ENCODE results near the gene SLC1A6. TPM values are rescaled to one million over a fixed set of nuclear protein-coding genes. Genes with fewer than 3 reads are reported as not detected.

The SLC1A6 gene
- polyA plus RNA-seq, 1 experiment: not detected

GRCh38 chr19:14916848-14917247 lies 62.8 kb downstream of the SLC1A6 start:
- no peak for TF ChIP-seq CTCF (IDR thresholded peaks at IDR 0.05; ENCODE audit: insufficient read depth, low read depth, low read length)
- ChIA-PET CTCF (interaction anchor here (1.0 kb wide), 1 partner anchor 27 kb away, joined by 3 read pairs; no protein-coding TSS in a partner anchor), POLR2A (no interaction called here)
- Histone ChIP-seq H3K27me3 (ENCODE audit: control insufficient read depth, insufficient read depth, low read length) (no peaks in the 10 kb centered on the region), H3K4me3 (ENCODE audit: low read depth, low read length) (no peak overlapping the region), H3K36me3 (ENCODE audit: control insufficient read depth, insufficient read depth, low read length) (no peaks in the 10 kb centered on the region)
- no peak for DNase-seq (ENCODE audit: low read depth)

- CTCF ChIA-PET: no interaction called here
- TF ChIP-seq CTCF (IDR thresholded peaks at IDR 0.05; ENCODE audit: insufficient read depth, low read depth, low read length): no peak
- Histone ChIP-seq H3K4me3 (ENCODE audit: low read depth, low read length) (no peak overlapping the region), H3K27me3 (ENCODE audit: control insufficient read depth, insufficient read depth, low read length) (no peaks in the 10 kb centered on the region), H3K36me3 (ENCODE audit: control insufficient read depth, insufficient read depth, low read length) (no peaks in the 10 kb centered on the region)
- POLR2A ChIA-PET: no interaction called here
- no peak for DNase-seq (ENCODE audit: low read depth)
Measured at GRCh38 chr19:14915116-14915515, 64.5 kb downstream of the SLC1A6 start.

GRCh38 chr19:14906711-14907110 lies 73.0 kb downstream of the SLC1A6 start:
- no peaks in the 10 kb centered on the region for H3K27me3 ChIP-seq (ENCODE audit: control insufficient read depth, insufficient read depth, low read length)
- no peaks in the 10 kb centered on the region for H3K36me3 ChIP-seq (ENCODE audit: control insufficient read depth, insufficient read depth, low read length)
- POLR2A ChIA-PET: no interaction called here
- CTCF ChIA-PET: no interaction called here
- DNase-seq (ENCODE audit: low read depth): no peak
- TF ChIP-seq CTCF (IDR thresholded peaks at IDR 0.05; ENCODE audit: insufficient read depth, low read depth, low read length): no peak
- no peak overlapping the region for H3K4me3 ChIP-seq (ENCODE audit: low read depth, low read length)

GRCh38 chr19:14901675-14902260 lies 77.9 kb downstream of the SLC1A6 start:
- no peaks in the 10 kb centered on the region for H3K27me3 ChIP-seq (ENCODE audit: control insufficient read depth, insufficient read depth, low read length)
- CTCF ChIA-PET: interaction anchor here (1.0 kb wide), 1 partner anchor 13 kb away, joined by 3 read pairs; no protein-coding TSS in a partner anchor
- H3K4me3 ChIP-seq (ENCODE audit: low read depth, low read length): no peak overlapping the region
- POLR2A ChIA-PET: no interaction called here
- no peak for DNase-seq (ENCODE audit: low read depth)
- no peak for TF ChIP-seq CTCF (IDR thresholded peaks at IDR 0.05; ENCODE audit: insufficient read depth, low read depth, low read length)
- H3K36me3 ChIP-seq (ENCODE audit: control insufficient read depth, insufficient read depth, low read length): no peaks in the 10 kb centered on the region

Other genes with a start within 250 kb of the SLC1A6 start
- 0.15 and 0.72 TPM in 2 replicates for gene ADGRE2, start 201.3 kb downstream of the SLC1A6 start, polyA plus RNA-seq (2011; rRNA removed)
- gene OR7A5, start 144.7 kb downstream of the SLC1A6 start, polyA plus RNA-seq (2011; rRNA removed): not detected in 2 replicates
- gene OR7C1, start 144.7 kb downstream of the SLC1A6 start, polyA plus RNA-seq (2011; rRNA removed): not detected in 2 replicates
- gene OR7A10, start 130.9 kb downstream of the SLC1A6 start, polyA plus RNA-seq (2011; rRNA removed): not detected in 2 replicates
- gene OR7A17, start 93.7 kb downstream of the SLC1A6 start, polyA plus RNA-seq (2011; rRNA removed): not detected in 2 replicates
- not detected in 2 replicates for gene OR7C2, start 38.4 kb downstream of the SLC1A6 start, polyA plus RNA-seq (2011; rRNA removed)
- not detected in 2 replicates for gene CASP14, start 69.6 kb upstream of the SLC1A6 start, polyA plus RNA-seq (2011; rRNA removed)
- not detected in 2 replicates for gene OR1I1, start 102.3 kb upstream of the SLC1A6 start, polyA plus RNA-seq (2011; rRNA removed)
- 45.4 and 73.5 TPM in 2 replicates for gene SYDE1, start 127.5 kb upstream of the SLC1A6 start, polyA plus RNA-seq (2011; rRNA removed)
- 13.3 and 37.6 TPM in 2 replicates for gene NOTCH3, start 221.1 kb upstream of the SLC1A6 start, polyA plus RNA-seq (2011; rRNA removed)

Measured in BJ (cell line).